GM19193 (cell line): Measurements from ENCODE around the gene EDN3.

ENCODE experiments used
- POLR2A ChIP-seq: IDR thresholded peaks from 4 replicates; pipeline ENCODE4 v1.6.1; 2011; ENCODE audit not compliant: insufficient read depth, insufficient read length; ENCODE audit errors: extremely low read depth

The EDN3 gene

DNA sequence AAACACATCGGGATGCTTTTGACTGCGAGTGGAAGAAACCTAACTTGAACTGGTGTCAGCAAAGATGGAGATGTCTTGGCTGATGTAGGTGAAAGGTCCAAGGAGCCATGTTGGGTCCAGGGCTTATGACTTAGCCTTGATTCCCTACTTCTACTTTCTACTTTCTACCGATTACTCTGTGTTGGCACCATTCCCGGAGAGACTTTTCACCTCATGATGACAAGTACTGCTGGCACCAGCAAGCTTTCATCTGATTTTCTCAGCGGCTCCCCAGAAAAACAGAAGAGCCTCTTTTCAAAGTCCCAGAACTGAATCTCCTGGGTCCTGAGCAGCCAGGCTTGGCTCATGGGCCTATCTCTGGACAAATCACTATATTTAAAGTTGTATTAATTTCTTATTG lies 4.9 kb upstream of the EDN3 start:
- TF ChIP-seq POLR2A: no peak

GRCh38 chr20:59297686-59298085 lies 2.7 kb upstream of the EDN3 start:
- TF ChIP-seq POLR2A: no peak

DNA sequence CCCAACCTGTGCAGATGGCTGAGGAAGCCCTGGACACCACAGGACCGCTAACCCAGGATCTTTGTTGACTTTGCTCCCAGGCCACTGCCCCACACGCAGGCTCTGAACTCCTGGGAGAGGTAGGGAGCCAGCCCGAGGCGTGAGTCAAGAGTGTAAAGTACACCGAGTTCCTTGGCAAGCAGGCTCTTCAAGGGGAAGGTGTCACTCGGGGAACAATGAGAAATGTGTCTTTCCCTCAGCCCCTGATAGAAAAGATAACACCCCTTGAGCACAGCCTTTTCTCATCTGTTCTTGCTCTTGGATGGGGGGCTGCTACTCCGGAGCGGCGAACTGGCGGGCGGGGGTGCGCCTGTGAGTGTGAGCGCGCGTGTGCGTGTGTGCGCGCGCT lies 472 bp upstream of the EDN3 start:
- TF ChIP-seq POLR2A: no peak

- no peak for TF ChIP-seq POLR2A
Observed at GRCh38 chr20:59301343-59302007, 1.1 kb downstream of the EDN3 start.

DNA sequence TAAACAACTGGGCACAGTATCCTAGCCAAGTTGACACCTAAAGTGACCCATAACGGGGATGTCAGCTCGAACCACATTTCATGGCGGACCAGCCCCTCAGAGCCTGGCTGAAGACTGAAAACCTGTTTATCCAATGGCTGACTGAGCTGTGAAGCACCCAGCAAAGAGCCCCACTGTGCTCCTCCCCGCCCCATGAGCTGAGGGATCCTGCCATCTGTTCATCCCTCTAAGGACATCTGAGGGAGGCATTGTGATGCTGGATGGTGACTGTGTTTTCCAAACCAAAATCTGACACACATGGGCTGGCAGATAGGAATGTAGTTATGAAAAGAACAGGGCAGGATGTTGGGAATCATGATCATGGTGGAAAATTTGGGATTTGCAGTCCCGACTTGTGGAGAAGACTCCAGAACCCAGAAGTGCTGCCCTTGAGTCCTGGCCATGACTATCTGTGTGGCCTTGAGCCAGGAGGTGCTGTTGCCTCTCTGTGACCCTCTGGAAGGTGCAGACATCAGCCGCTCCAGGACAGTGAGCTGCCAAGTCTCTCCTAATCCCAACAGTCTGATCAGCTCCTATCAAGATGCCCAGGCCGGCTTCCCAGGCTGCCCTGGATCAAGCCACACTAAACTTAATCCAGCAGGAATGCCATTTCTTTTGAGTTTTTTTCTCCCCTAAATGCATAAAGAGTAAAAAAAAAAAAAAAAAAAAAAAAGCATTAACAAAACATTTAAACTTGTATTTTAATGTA lies 5.7 kb downstream of the EDN3 start:
- TF ChIP-seq POLR2A: no peak

- TF ChIP-seq POLR2A: no peak
Observed at GRCh38 chr20:59307270-59307669, 6.9 kb downstream of the EDN3 start.

GRCh38 chr20:59308493-59309201 lies 8.2 kb downstream of the EDN3 start:
- no peak for TF ChIP-seq POLR2A

DNA sequence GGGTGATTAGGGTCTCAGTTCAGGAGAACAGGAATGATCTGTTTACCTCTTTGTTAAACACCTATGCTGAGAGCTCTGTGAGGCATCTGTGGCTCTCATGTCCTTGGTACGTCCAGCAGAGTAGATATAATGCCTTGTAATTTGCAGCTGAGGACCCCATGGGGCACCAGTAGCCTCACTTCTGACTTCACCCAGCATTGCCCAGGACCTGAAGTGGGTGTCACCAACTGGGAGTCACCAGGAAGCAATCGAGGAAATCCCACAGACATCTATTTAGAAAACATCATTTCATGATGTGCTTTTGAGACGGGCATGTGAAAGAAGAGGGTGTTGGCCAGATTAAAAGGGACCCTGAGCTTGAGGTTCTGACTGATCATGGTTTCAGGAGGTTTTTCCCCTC lies 8.8 kb downstream of the EDN3 start:
- TF ChIP-seq POLR2A: no peak

DNA sequence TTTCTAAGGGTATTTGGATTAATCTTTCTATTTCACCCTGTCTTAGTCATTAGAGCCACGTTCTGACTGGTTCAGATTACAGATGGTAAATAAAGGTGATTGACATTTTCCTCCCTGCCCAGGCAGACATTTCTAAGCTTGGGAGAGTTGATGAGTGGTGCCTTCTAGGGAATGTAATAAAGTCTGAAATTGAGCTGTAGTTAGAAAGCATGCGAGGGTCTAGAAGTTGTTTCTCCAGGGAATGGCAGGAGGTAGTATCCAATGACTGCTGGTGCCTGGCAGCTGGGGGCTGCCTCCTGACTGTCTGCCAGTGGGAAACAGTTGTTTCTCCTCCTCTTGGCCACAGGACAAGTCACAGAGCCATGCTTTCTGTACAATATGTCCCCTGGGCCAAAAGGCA lies 14.6 kb downstream of the EDN3 start:
- TF ChIP-seq POLR2A: no peak

DNA sequence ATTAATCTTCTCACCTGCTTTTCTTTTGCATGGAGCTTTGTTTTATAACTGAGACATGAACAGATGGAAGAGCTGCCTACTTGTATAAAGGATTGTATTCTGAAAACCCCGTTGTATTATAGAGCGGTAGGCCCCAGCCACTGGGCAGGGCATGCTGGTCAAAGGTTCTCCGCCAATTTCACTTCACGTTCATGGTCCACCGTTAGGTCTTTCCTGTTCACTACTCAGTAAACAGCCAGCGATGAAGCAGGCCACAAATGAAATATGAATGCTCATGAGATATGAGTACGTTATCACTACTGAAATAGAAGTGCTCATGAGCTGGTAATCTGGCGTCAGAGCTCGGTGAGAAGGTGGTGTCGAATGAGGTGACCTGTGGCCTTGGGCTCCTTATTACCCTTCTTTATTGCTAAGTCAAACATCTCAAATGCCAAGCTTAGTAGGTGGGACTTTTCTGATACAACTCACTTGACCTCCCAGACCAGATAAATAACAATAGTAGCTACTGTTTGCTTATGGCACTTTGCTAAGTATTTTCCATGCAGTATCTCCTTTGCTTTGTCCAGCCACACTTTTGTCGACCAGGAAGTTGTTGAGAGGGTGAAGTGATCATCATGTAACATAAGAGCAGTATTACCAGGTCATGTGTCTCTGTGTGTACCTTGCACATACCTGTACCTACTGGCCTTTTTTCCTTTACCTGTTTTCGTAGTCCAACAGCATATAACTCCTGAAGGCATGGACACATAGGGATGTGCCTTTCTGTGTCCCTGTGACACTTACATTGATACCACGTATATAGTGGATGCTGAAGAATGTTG lies 16.7 kb downstream of the EDN3 start:
- no peak for TF ChIP-seq POLR2A

GRCh38 chr20:59318201-59318790 lies 17.9 kb downstream of the EDN3 start:
- no peak for TF ChIP-seq POLR2A

DNA sequence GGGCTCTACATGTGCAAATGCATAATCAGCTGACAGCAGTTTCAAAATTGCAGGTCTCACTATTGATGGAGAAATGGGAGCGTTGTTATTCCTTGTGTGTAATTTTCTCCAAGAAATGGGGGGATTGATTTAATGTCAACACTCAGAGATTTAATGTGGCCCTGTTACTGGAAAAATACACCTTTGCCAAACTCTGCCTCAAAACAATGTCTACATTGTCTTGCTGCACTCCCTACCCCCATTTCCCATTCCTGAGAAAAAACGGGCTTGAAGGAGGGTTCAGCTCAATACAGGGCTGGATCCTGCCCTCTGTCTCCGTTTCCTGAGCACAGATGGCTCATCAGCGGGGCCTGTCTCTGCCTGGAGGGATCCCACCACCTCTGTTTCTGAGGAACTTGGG lies 18.4 kb downstream of the EDN3 start:
- TF ChIP-seq POLR2A: no peak

DNA sequence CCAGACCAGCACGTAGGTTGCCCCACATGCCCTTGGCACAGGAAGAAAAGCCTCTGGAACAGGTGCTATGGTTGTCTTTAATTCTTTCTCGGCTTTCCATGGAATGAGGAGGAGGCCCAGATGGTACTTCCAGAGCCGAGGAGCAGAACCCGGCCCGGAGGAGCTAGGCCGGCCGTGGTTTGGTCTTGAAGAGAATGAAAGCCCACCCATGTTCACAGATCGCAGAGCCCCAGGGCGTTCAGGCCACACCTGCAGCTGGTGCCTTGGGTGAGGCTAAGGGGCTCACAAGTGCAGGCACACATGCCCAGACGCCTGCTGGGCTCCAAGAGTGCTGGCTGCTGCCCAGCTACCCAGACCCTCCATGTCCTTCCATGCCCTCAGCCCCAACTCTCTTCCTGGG lies 20.0 kb downstream of the EDN3 start:
- no peak for TF ChIP-seq POLR2A

- no peak for TF ChIP-seq POLR2A
Observed at GRCh38 chr20:59320854-59321647, 20.6 kb downstream of the EDN3 start.
